HepG2 (cell line): ENCODE data around the gene SF3A2. TPM values are rescaled to one million over a fixed set of nuclear protein-coding genes. Genes with fewer than 3 reads are reported as not detected.

Experiments used
- ATF6 ChIP-seq: sonication (generic); formaldehyde crosslinking; conservative IDR thresholded peaks from 2 replicates; pipeline ENCODE4 v1.4.0; 2020; ENCODE audit warnings: missing genetic modification reagents
- FOXM1 ChIP-seq: sonication (generic); formaldehyde crosslinking; IDR thresholded peaks from 2 replicates; pipeline ENCODE4 v1.5.0; 2020; ENCODE audit warnings: missing genetic modification reagents
- HNF1B ChIP-seq: sonication (generic); formaldehyde crosslinking; IDR thresholded peaks from 2 replicates; pipeline ENCODE4 v1.5.1; 2020; ENCODE audit warnings: mild to moderate bottlenecking, moderate library complexity, missing genetic modification reagents
- HNRNPL ChIP-seq: fragments of 200-400 bp; formaldehyde crosslinking; IDR thresholded peaks from 2 replicates; pipeline ENCODE4 v1.6.1; 2017; ENCODE audit warnings: mild to moderate bottlenecking, low read depth, low read length
- HOXA7 ChIP-seq: sonication (generic); formaldehyde crosslinking; IDR thresholded peaks from 2 replicates; pipeline ENCODE4 v1.8.1; 2022; ENCODE audit warnings: mild to moderate bottlenecking, missing genetic modification reagents, moderate library complexity
- IRF9 ChIP-seq: sonication (generic); formaldehyde crosslinking; IDR thresholded peaks from 2 replicates; pipeline ENCODE4 v1.8.0; 2022; ENCODE audit warnings: missing genetic modification reagents, mild to moderate bottlenecking, borderline replicate concordance
- KDM3A ChIP-seq: IDR thresholded peaks from 2 replicates; pipeline ENCODE4 v1.6.1; 2018; ENCODE audit warnings: low read depth, missing compliant biosample characterization
- NFYB ChIP-seq: sonication (generic); formaldehyde crosslinking; IDR thresholded peaks from 2 replicates; pipeline ENCODE4 v1.4.0; 2020; ENCODE audit warnings: missing genetic modification reagents
- PRMT3 ChIP-seq: sonication (generic); formaldehyde crosslinking; IDR thresholded peaks from 2 replicates; pipeline ENCODE4 v1.8.1; 2022; ENCODE audit warnings: low read depth, mild to moderate bottlenecking, moderate library complexity, missing genetic modification reagents, borderline replicate concordance
- SNAI1 ChIP-seq: sonication (generic); formaldehyde crosslinking; IDR thresholded peaks from 2 replicates; pipeline ENCODE4 v1.5.0; 2020; ENCODE audit warnings: mild to moderate bottlenecking, missing genetic modification reagents, borderline replicate concordance
- ZNF234 ChIP-seq: sonication (generic); formaldehyde crosslinking; conservative IDR thresholded peaks from 2 replicates; pipeline ENCODE4 v1.5.1; 2020; ENCODE audit warnings: mild to moderate bottlenecking, missing genetic modification reagents
- ZNF44 ChIP-seq: sonication (generic); formaldehyde crosslinking; IDR thresholded peaks from 2 replicates; pipeline ENCODE4 v1.5.1; 2020; ENCODE audit warnings: mild to moderate bottlenecking, missing genetic modification reagents
- ZNF567 ChIP-seq: sonication (generic); formaldehyde crosslinking; IDR thresholded peaks from 2 replicates; pipeline ENCODE4 v1.8.1; 2023; ENCODE audit warnings: mild to moderate bottlenecking, missing genetic modification reagents, borderline replicate concordance
- ZNF614 ChIP-seq: IDR thresholded peaks from 2 replicates; pipeline ENCODE4 v1.6.1; 2018; ENCODE audit warnings: missing biosample characterization, missing genetic modification reagents, inconsistent platforms, borderline replicate concordance
- ZSCAN25 ChIP-seq: sonication (generic); formaldehyde crosslinking; IDR thresholded peaks from 2 replicates; pipeline ENCODE4 v1.8.0; 2022; ENCODE audit warnings: mild to moderate bottlenecking, missing genetic modification reagents
- ZSCAN5A ChIP-seq: sonication (generic); formaldehyde crosslinking; IDR thresholded peaks from 2 replicates; pipeline ENCODE4 v1.8.0; 2022; ENCODE audit warnings: mild to moderate bottlenecking, missing genetic modification reagents, borderline replicate concordance
- polyA plus RNA-seq, 8 experiments: library from polyadenylated mRNA; depleted of rRNA in 3 of 8; stranded (reverse) in 7 of 8; unstranded in 1 of 8; fragments of >200 nt; fragmentation: Illumina TruSeq in 4 of 8; extraction: Trizol in 4 of 8; gene quantifications; 2 replicates each; pipeline versions ENCODE4 v1.2.1 to v1.2.3, GENCODE V29; 2011 to 2016; ENCODE audit warnings: low read depth in 4 of 8, missing spikeins in 1 of 8, mixed read lengths in 1 of 8; ENCODE audit not compliant: insufficient read depth in 1 of 8
- total RNA-seq, 5 experiments: library from RNA; depleted of rRNA; stranded (reverse); fragments of >200 nt; fragmentation: Illumina TruSeq; extraction: Trizol; gene quantifications; 2 replicates each; pipeline ENCODE4 v1.2.3, GENCODE V29; 2016; ENCODE audit warnings: low read depth in 1 of 5
- TF ChIP-seq, protein P1 (sequence below): sonication (generic); formaldehyde crosslinking; IDR thresholded peaks from 2 replicates; pipeline ENCODE4 v1.4.0; 2020; ENCODE audit warnings: missing genetic modification reagents
- TF ChIP-seq, protein P2 (sequence below): sonication (generic); formaldehyde crosslinking; IDR thresholded peaks from 2 replicates; pipeline ENCODE4 v1.5.1; 2020; ENCODE audit warnings: mild to moderate bottlenecking, missing genetic modification reagents, moderate library complexity

Gene SF3A2
- total and polyA plus RNA-seq, 2 of the 13 experiments (the other 11 are each of a cell fraction or from before 2014, with no cell fraction given), result 8.6 to 8.8 TPM

GRCh38 chr19:2269244-2270156 is 32.9 kb downstream of the SF3A2 start (continued):
- TF ChIP-seq FOXM1 (no peak), ATF6 (CRISPR knock-in tag) (no peak), HOXA7 (CRISPR knock-in tag) (no peak), PRMT3 (CRISPR knock-in tag) (no peak), ZNF614 (no peak), NFYB (CRISPR knock-in tag) (peak; percentile 87), ZNF44 (CRISPR knock-in tag) (no peak), ZNF567 (CRISPR knock-in tag) (0 out of 2 replicates have a peak, but pooled peaks have one; percentile 49), HNF1B (CRISPR knock-in tag) (peak; percentile 46; the same call in 1 of the 2 replicates), ZSCAN25 (CRISPR knock-in tag) (peak; percentile 50; the same call in 1 of the 2 replicates), SNAI1 (peak; percentile 69; the same call in 1 of the 2 replicates), HNRNPL (no peak), ZNF234 (CRISPR knock-in tag) (peak; percentile 81; the same call in 1 of the 2 replicates), ZSCAN5A (CRISPR knock-in tag) (no peak), IRF9 (CRISPR knock-in tag) (peak; percentile 87), KDM3A (CRISPR knock-in tag) (peak; percentile 92)
- TF ChIP-seq, protein P1, sequence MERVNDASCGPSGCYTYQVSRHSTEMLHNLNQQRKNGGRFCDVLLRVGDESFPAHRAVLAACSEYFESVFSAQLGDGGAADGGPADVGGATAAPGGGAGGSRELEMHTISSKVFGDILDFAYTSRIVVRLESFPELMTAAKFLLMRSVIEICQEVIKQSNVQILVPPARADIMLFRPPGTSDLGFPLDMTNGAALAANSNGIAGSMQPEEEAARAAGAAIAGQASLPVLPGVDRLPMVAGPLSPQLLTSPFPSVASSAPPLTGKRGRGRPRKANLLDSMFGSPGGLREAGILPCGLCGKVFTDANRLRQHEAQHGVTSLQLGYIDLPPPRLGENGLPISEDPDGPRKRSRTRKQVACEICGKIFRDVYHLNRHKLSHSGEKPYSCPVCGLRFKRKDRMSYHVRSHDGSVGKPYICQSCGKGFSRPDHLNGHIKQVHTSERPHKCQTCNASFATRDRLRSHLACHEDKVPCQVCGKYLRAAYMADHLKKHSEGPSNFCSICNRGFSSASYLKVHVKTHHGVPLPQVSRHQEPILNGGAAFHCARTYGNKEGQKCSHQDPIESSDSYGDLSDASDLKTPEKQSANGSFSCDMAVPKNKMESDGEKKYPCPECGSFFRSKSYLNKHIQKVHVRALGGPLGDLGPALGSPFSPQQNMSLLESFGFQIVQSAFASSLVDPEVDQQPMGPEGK (CRISPR knock-in tag), result peak; percentile 27; the same call in 1 of the 2 replicates
- TF ChIP-seq, protein P2, sequence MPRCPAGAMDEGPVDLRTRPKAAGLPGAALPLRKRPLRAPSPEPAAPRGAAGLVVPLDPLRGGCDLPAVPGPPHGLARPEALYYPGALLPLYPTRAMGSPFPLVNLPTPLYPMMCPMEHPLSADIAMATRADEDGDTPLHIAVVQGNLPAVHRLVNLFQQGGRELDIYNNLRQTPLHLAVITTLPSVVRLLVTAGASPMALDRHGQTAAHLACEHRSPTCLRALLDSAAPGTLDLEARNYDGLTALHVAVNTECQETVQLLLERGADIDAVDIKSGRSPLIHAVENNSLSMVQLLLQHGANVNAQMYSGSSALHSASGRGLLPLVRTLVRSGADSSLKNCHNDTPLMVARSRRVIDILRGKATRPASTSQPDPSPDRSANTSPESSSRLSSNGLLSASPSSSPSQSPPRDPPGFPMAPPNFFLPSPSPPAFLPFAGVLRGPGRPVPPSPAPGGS (CRISPR knock-in tag), result peak; percentile 43; the same call in 1 of the 2 replicates
